Hepatocyte (in vitro differentiated cells): Measurements from ENCODE around the gene ZFPM1. TPM values are rescaled to one million over a fixed set of nuclear protein-coding genes. Genes with fewer than 3 reads are reported as not detected.
A peak's percentile ranks its signal among the peaks of the same experiment; 100 is the strongest.

Experiments
- DNase-seq: peaks from one replicate; pipeline ENCODE4 v3.0.0-alpha.2; 2016; ENCODE audit warnings: low spot score
- H2AFZ ChIP-seq: fragments of 200-600 bp; sonication (generic); 2 replicates; pipeline ENCODE4 v1.6.0; 2016; ENCODE audit warnings: antibody characterized with exemption, mild to moderate bottlenecking
- H3K27ac ChIP-seq: fragments of 200-600 bp; sonication (generic); 2 replicates; pipeline ENCODE4 v1.5.1; 2016; ENCODE audit warnings: mild to moderate bottlenecking
- H3K27me3 ChIP-seq: fragments of 200-600 bp; sonication (generic); 2 replicates; pipeline ENCODE4 v1.6.1; 2016
- H3K36me3 ChIP-seq: fragments of 200-600 bp; sonication (generic); replicated peaks from 2 replicates; pipeline ENCODE4 v1.5.1; 2016; ENCODE audit warnings: low read depth; ENCODE audit not compliant: insufficient read depth
- H3K4me1 ChIP-seq: fragments of 200-600 bp; sonication (generic); 2 replicates; pipeline ENCODE4 v1.5.1; 2016; ENCODE audit warnings: mild to moderate bottlenecking, moderate library complexity; ENCODE audit not compliant: insufficient read depth
- H3K4me2 ChIP-seq: fragments of 200-600 bp; sonication (generic); 2 replicates; pipeline ENCODE4 v1.6.0; 2016
- H3K4me3 ChIP-seq: fragments of 200-600 bp; sonication (generic); 2 replicates; pipeline ENCODE4 v1.5.1; 2016; ENCODE audit warnings: mild to moderate bottlenecking
- H3K79me2 ChIP-seq: fragments of 200-600 bp; sonication (generic); 2 replicates; pipeline ENCODE4 v1.6.0; 2017; ENCODE audit warnings: mild to moderate bottlenecking
- H3K9me2 ChIP-seq: fragments of 200-600 bp; sonication (generic); replicated peaks from 2 replicates; pipeline ENCODE4 v1.6.0; 2017; ENCODE audit warnings: mild to moderate bottlenecking; ENCODE audit not compliant: insufficient read depth
- H3K9me3 ChIP-seq: fragments of 200-600 bp; sonication (generic); 2 replicates; pipeline ENCODE4 v1.5.1; 2016; ENCODE audit warnings: low read depth, mild to moderate bottlenecking
- H4K20me1 ChIP-seq: fragments of 200-600 bp; sonication (generic); 2 replicates; pipeline ENCODE4 v1.6.0; 2016; ENCODE audit warnings: mild to moderate bottlenecking; ENCODE audit not compliant: insufficient read depth, poor library complexity, severe bottlenecking
- CTCF ChIP-seq: fragments of 200-600 bp; sonication (generic); IDR thresholded peaks from 2 replicates; pipeline ENCODE4 v1.5.1; 2016; ENCODE audit warnings: antibody characterized with exemption, mild to moderate bottlenecking; ENCODE audit not compliant: poor library complexity
- EZH2 ChIP-seq: fragments of 200-600 bp; sonication (generic); IDR thresholded peaks from 2 replicates; pipeline ENCODE4 v1.6.1; 2016; ENCODE audit warnings: antibody characterized with exemption, mild to moderate bottlenecking, borderline replicate concordance
- EZH2phosphoT487 ChIP-seq: fragments of 200-600 bp; sonication (generic); IDR thresholded peaks from one replicate; pipeline ENCODE4 v1.6.1; 2018; ENCODE audit warnings: antibody characterized with exemption, mild to moderate bottlenecking, low read depth, moderate library complexity; ENCODE audit not compliant: unreplicated experiment, severe bottlenecking
- WGBS: methylation state at CpG from one replicate; pipeline ENCODE4 v1.1.6; 2016; ENCODE audit warnings: low lambda C conversion rate; ENCODE audit errors: missing lambda C conversion rate; 5-methylcytosine and 5-hydroxymethylcytosine counted together
- polyA plus RNA-seq: library from polyadenylated mRNA; unstranded; fragments of >200 nt; fragmentation: Nextera tagmentation; extraction: Ambion mirVana; gene quantifications from 2 replicates; pipeline ENCODE4 v1.2.1, GENCODE V29; 2016
- total RNA-seq: library from RNA; depleted of rRNA; stranded (reverse); fragments of >200 nt; gene quantifications from 2 replicates; pipeline ENCODE4 v1.2.3, GENCODE V29; 2014

Gene ZFPM1
- total and polyA plus RNA-seq, 2 experiments from 2014 or later, result 4.1 to 11.9 TPM

GRCh38 chr16:88464447-88465318, 11.6 kb downstream of the ZFPM1 start:
- Histone ChIP-seq H3K9me2 (no peaks in the 10 kb centered on the region), H4K20me1 (peaks cover 88% of the 10 kb centered on the region), H3K79me2 (peaks cover 96% of the 10 kb centered on the region), H3K4me2 (no peak overlapping the region), H3K27ac (peak overlapping the region; percentile 78), H3K4me1 (peaks cover 47% of the 10 kb centered on the region), H3K4me3 (no peak overlapping the region), H3K27me3 (no peaks in the 10 kb centered on the region), H2AFZ (no peak overlapping the region), H3K9me3 (no peaks in the 10 kb centered on the region), H3K36me3 (no peaks in the 10 kb centered on the region)
- TF ChIP-seq CTCF, result no peak
- no peak for TF ChIP-seq EZH2
- no peak for TF ChIP-seq EZH2phosphoT487
- peak; percentile 50 for DNase-seq
- 67% methylated on average over 25 of the region's 25 CpGs for WGBS

- whole genome bisulfite sequencing, result 95% methylated on average over 22 of the region's 22 CpGs
- Histone ChIP-seq H4K20me1 (peaks cover 86% of the 10 kb centered on the region), H3K9me2 (no peaks in the 10 kb centered on the region), H3K4me2 (no peak overlapping the region), H3K79me2 (peaks cover 94% of the 10 kb centered on the region), H2AFZ (no peak overlapping the region), H3K27ac (peak overlapping the region; percentile 78), H3K27me3 (no peaks in the 10 kb centered on the region), H3K4me3 (no peak overlapping the region), H3K9me3 (no peaks in the 10 kb centered on the region), H3K36me3 (no peaks in the 10 kb centered on the region), H3K4me1 (peaks cover 39% of the 10 kb centered on the region)
- no peak for DNase-seq
- TF ChIP-seq CTCF, result no peak
- no peak for TF ChIP-seq EZH2phosphoT487
- no peak for TF ChIP-seq EZH2
Observed at GRCh38 chr16:88465387-88465983, 12.4 kb downstream of the ZFPM1 start.

- TF ChIP-seq CTCF (no peak), EZH2phosphoT487 (no peak), EZH2 (no peak)
- Histone ChIP-seq H3K4me2 (no peak overlapping the region), H3K4me1 (peaks cover 33% of the 10 kb centered on the region), H3K27ac (peak overlapping the region; percentile 31), H2AFZ (no peak overlapping the region), H3K27me3 (no peaks in the 10 kb centered on the region), H3K9me3 (no peaks in the 10 kb centered on the region), H3K36me3 (no peaks in the 10 kb centered on the region), H3K9me2 (no peaks in the 10 kb centered on the region), H3K79me2 (peaks cover 89% of the 10 kb centered on the region), H3K4me3 (no peak overlapping the region), H4K20me1 (peaks cover 87% of the 10 kb centered on the region)
- no peak for DNase-seq
- WGBS, result 89% methylated on average over 15 of the region's 15 CpGs
Observed at GRCh38 chr16:88466175-88466862, 13.2 kb downstream of the ZFPM1 start.
